Measurements from ENCODE around the gene PARS2. TPM values are rescaled to one million over a fixed set of nuclear protein-coding genes. Genes with fewer than 3 reads are reported as not detected.
"Not testable (repeated sequence)": the region's sequence is repeated elsewhere in the genome, so short reads cannot be mapped to it uniquely, and the experiment has no call there.

Gene PARS2
- polyA plus RNA-seq, 3 donors, result 9.9 to 11.0 (median 10.3) TPM

- not testable (repeated sequence) for DNase-seq (ENCODE audit: low read depth in 3 of 3, low spot score in 2 of 3)
Observed at GRCh38 chr1:54775828-54776721, 11.8 kb upstream of the PARS2 start.

- no peak for DNase-seq (ENCODE audit: low read depth in 3 of 3, low spot score in 2 of 3)
Observed at GRCh38 chr1:54774820-54775498, 10.6 kb upstream of the PARS2 start.

- DNase-seq (ENCODE audit: low read depth in 3 of 3, low spot score in 2 of 3), result no peak
Observed at GRCh38 chr1:54772951-54773350, 8.6 kb upstream of the PARS2 start.

- DNase-seq (ENCODE audit: low read depth in 3 of 3, low spot score in 2 of 3), result no peak
Observed at GRCh38 chr1:54768093-54768492, 3.8 kb upstream of the PARS2 start.

GRCh38 chr1:54767526-54767925 lies 3.2 kb upstream of the PARS2 start:
- no peak for DNase-seq (ENCODE audit: low read depth in 3 of 3, low spot score in 2 of 3)

- DNase-seq (ENCODE audit: low read depth in 3 of 3, low spot score in 2 of 3), result no peak
Observed at GRCh38 chr1:54766726-54767125, 2.4 kb upstream of the PARS2 start.

- no peak for DNase-seq (ENCODE audit: low read depth in 3 of 3, low spot score in 2 of 3)
Observed at GRCh38 chr1:54764922-54765561, 719 bp upstream of the PARS2 start.

GRCh38 chr1:54763816-54764132 lies 549 bp downstream of the PARS2 start:
- no peak for DNase-seq (ENCODE audit: low read depth in 3 of 3, low spot score in 2 of 3)

- DNase-seq (ENCODE audit: low read depth in 3 of 3, low spot score in 2 of 3), result no peak
Observed at GRCh38 chr1:54758678-54759348, 5.5 kb downstream of the PARS2 start.

GRCh38 chr1:54757833-54758232 lies 6.5 kb downstream of the PARS2 start:
- no peak for DNase-seq (ENCODE audit: low read depth in 3 of 3, low spot score in 2 of 3)

GRCh38 chr1:54754486-54755285 lies 9.6 kb downstream of the PARS2 start:
- DNase-seq (ENCODE audit: low read depth in 3 of 3, low spot score in 2 of 3), result no peak

- DNase-seq (ENCODE audit: low read depth in 3 of 3, low spot score in 2 of 3), result no peak
Observed at GRCh38 chr1:54754045-54754444, 10.3 kb downstream of the PARS2 start.

- DNase-seq (ENCODE audit: low read depth in 3 of 3, low spot score in 2 of 3), result no peak
Observed at GRCh38 chr1:54751426-54751825, 12.9 kb downstream of the PARS2 start.

- no peak for DNase-seq (ENCODE audit: low read depth in 3 of 3, low spot score in 2 of 3)
Observed at GRCh38 chr1:54750596-54750995, 13.7 kb downstream of the PARS2 start.

GRCh38 chr1:54748094-54748835 lies 16.1 kb downstream of the PARS2 start:
- DNase-seq (ENCODE audit: low read depth in 3 of 3, low spot score in 2 of 3), result no peak

GRCh38 chr1:54745864-54746263 lies 18.5 kb downstream of the PARS2 start:
- DNase-seq (ENCODE audit: low read depth in 3 of 3, low spot score in 2 of 3), result no peak

- DNase-seq (ENCODE audit: low read depth in 3 of 3, low spot score in 2 of 3), result no peak
Observed at GRCh38 chr1:54745274-54745673, 19.0 kb downstream of the PARS2 start.

- no peak for DNase-seq (ENCODE audit: low read depth in 3 of 3, low spot score in 2 of 3)
Observed at GRCh38 chr1:54744696-54745095, 19.6 kb downstream of the PARS2 start.

- no peak for DNase-seq (ENCODE audit: low read depth in 3 of 3, low spot score in 2 of 3)
Observed at GRCh38 chr1:54743416-54744226, 20.7 kb downstream of the PARS2 start.
